HT1080 (cell line): ENCODE measurements around the gene LIF. TPM values are rescaled to one million over a fixed set of nuclear protein-coding genes. Genes with fewer than 3 reads are reported as not detected.
"Not testable (repeated sequence)": the region's sequence is repeated elsewhere in the genome, so short reads cannot be mapped to it uniquely, and the experiment has no call there.

Experiments
- DNase-seq: peaks from one replicate; pipeline ENCODE4 v3.0.0-alpha.2; 2015; ENCODE audit warnings: low read depth
- total RNA-seq: library from RNA; depleted of rRNA; stranded (reverse); fragments of >200 nt; shearing (Covaris generic); gene quantifications from 2 replicates; pipeline ENCODE4 v1.2.3, GENCODE V29; 2014

Gene LIF
- total RNA-seq, 1 experiment from 2014 or later, result 7.7 TPM

- no peak for DNase-seq
Measured at GRCh38 chr22:30227438-30228228, 18.9 kb downstream of the LIF start.

- peak; percentile 37 for DNase-seq
Measured at GRCh38 chr22:30226192-30226832, 20.2 kb downstream of the LIF start.

GRCh38 chr22:30225220-30225927 is 21.2 kb downstream of the LIF start:
- DNase-seq, result peak; percentile 28

- DNase-seq, result peak; percentile 57
Measured at GRCh38 chr22:30224161-30224857, 22.2 kb downstream of the LIF start.

GRCh38 chr22:30223303-30223702 is 23.3 kb downstream of the LIF start:
- no peak for DNase-seq

GRCh38 chr22:30222321-30222720 is 24.2 kb downstream of the LIF start:
- DNase-seq, result no peak

- no peak for DNase-seq
Measured at GRCh38 chr22:30221121-30221992, 25.2 kb downstream of the LIF start.

- no peak for DNase-seq
Measured at GRCh38 chr22:30220338-30221012, 26.1 kb downstream of the LIF start.

- DNase-seq, result no peak
Measured at GRCh38 chr22:30219668-30220278, 26.8 kb downstream of the LIF start.

GRCh38 chr22:30219049-30219654 is 27.4 kb downstream of the LIF start:
- DNase-seq, result no peak

GRCh38 chr22:30217698-30218560 is 28.6 kb downstream of the LIF start:
- no peak for DNase-seq

- no peak for DNase-seq
Measured at GRCh38 chr22:30216710-30217109, 29.8 kb downstream of the LIF start.

GRCh38 chr22:30216272-30216671 is 30.3 kb downstream of the LIF start:
- DNase-seq, result not testable (repeated sequence)

GRCh38 chr22:30214703-30215407 is 31.7 kb downstream of the LIF start:
- no peak for DNase-seq

- no peak for DNase-seq
Measured at GRCh38 chr22:30212996-30213441, 33.5 kb downstream of the LIF start.

- DNase-seq, result peak; percentile 96
Measured at GRCh38 chr22:30212363-30212995, 34.1 kb downstream of the LIF start.
